ENCODE measurements around the gene SBF2.

DNA sequence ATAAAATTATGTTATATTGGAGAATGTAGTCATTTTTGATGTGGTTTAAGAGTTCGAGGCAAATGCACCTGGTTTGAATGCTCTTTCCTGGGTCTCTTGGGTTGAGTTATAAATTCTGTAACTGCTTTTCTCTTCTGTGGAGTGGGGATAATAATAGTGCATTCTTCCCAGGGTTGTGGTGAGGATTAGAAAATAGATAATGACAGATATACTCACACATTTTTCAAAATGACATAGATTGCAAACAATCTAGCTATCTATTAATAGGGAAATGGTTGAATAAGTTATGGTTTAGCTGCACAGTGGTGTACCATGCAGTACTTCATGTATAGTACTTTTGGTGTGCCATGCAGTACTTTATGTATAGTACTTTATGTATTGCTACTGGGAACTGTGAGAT lies 562.8 kb downstream of the SBF2 start:
- TF ChIP-seq, protein P1, sequence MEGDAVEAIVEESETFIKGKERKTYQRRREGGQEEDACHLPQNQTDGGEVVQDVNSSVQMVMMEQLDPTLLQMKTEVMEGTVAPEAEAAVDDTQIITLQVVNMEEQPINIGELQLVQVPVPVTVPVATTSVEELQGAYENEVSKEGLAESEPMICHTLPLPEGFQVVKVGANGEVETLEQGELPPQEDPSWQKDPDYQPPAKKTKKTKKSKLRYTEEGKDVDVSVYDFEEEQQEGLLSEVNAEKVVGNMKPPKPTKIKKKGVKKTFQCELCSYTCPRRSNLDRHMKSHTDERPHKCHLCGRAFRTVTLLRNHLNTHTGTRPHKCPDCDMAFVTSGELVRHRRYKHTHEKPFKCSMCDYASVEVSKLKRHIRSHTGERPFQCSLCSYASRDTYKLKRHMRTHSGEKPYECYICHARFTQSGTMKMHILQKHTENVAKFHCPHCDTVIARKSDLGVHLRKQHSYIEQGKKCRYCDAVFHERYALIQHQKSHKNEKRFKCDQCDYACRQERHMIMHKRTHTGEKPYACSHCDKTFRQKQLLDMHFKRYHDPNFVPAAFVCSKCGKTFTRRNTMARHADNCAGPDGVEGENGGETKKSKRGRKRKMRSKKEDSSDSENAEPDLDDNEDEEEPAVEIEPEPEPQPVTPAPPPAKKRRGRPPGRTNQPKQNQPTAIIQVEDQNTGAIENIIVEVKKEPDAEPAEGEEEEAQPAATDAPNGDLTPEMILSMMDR (IDR thresholded peaks at IDR 0.05 in 8 of 11, conservative IDR thresholded peaks at IDR 0.05 in 3 of 11), result no peak
- TF ChIP-seq POLR2A (IDR thresholded peaks at IDR 0.05), result no peak

Data from spleen (tissue), 7 donors.